Thyroid gland (tissue), 4 donors: ENCODE results near the gene HYAL1.

Source experiments
- CTCF ChIP-seq, 6 experiments: fragments of 200-600 bp in 3 of 6; fragments of 450-650 bp in 3 of 6; sonication (generic) in 3 of 6; IDR thresholded peaks; one replicate each; pipeline ENCODE4 v1.5.1; 2016 to 2019; ENCODE audit warnings: antibody characterized with exemption in 6 of 6, mild to moderate bottlenecking in 2 of 6, inconsistent platforms in 1 of 6, moderate library complexity in 1 of 6
- POLR2A ChIP-seq, 2 donors: fragments of 450-650 bp; IDR thresholded peaks; one replicate each; pipeline ENCODE4 v1.6.1; 2017; ENCODE audit warnings: antibody characterized with exemption in 2 of 2, mild to moderate bottlenecking in 2 of 2, moderate library complexity in 1 of 2

DNA sequence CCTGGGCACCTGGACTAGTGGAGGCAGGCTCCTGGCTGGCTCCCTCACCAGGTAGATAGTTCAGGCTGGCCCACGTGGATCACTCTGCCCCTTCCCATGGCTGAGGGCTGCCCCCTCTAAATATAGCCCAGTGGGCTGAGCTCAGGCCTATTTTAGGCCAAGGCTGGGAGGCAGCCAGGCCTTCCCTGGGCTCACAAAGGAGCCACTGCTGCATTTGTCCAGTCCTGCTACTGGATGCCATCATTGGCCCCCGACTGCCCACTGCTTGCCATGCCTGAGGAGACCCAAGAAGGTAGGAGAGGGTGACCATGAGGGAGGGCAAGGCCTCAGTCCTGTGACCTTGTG lies 24.5 kb downstream of the HYAL1 start, which contains the start of gene LSMEM2:
- TF ChIP-seq CTCF (IDR thresholded peaks at IDR 0.05) (no peak), POLR2A (IDR thresholded peaks at IDR 0.05) (no peak)
